GM19463 (cell line): ENCODE results near the gene SMTNL2.
A peak's percentile ranks its signal among the peaks of the same experiment; 100 is the strongest.

Source experiments
- ATAC-seq: cut with Tn5 transposase; IDR thresholded peaks from one replicate; pipeline ENCODE4 v1.9.1; 2021; ENCODE audit warnings: mild to moderate bottlenecking, moderate library complexity; ENCODE audit not compliant: unreplicated experiment

The SMTNL2 gene

GRCh38 chr17:4545217-4545951 is 38.9 kb upstream of the SMTNL2 start:
- no peak for ATAC-seq

DNA sequence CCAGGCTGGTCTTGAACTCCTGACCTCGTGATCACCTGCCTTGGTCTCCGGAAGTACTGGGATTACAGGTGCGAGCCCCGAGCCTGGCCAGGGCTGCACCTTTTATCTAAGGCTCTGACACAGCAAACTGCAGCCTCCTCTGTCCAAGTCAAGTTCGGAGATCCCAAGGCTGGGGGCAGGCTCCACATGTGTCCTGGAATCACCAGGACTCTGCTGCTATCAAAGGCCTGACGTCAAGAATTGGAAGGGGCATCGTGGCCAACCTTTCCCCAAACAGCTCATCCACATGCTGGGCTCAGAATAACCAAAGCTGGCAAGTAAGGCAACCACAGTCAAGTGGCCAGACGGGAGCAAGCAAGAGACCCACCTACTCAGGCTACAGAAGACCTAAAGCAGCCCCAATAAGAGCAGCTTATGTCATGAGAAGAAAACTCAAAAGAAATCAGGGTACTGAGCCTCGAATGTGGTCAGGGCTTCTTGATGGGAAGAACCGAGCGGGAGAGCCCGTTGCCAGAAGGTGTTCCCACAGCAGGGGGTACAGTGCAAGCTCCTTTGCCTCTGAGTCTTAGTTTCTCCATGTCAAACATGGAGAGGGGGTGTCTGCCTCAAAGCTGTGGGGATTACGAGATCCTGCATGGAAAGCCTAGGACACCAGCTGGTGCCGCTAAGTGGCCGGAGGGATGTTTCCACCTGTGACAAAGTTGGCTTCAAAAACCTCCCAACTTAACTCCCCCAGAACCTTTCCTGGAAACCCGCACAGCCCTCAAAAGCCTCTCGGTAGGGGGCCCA is 37.0 kb upstream of the SMTNL2 start:
- no peak for ATAC-seq

DNA sequence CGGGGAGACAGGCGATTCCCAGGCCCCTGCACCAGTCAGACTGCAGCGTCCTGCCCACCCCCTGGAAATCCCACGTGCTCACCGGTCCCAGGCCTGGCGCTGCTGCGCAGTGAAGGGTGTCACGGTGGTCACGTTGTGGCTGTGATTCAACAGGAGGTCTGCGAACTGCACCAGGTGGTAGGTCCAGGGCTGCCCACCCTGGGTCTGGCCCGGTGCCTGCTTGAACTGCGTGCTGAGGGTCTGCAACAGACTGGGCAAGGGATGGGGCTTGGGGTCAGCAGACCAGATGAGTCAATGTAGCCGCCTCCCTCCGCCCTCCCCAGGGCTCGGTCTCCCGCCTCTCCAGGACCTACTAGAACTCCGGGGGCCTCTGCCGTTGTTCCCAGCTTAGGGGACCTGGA is 36.3 kb upstream of the SMTNL2 start:
- no peak for ATAC-seq

- no peak for ATAC-seq
Measured at GRCh38 chr17:4548721-4549531, 35.4 kb upstream of the SMTNL2 start.

DNA sequence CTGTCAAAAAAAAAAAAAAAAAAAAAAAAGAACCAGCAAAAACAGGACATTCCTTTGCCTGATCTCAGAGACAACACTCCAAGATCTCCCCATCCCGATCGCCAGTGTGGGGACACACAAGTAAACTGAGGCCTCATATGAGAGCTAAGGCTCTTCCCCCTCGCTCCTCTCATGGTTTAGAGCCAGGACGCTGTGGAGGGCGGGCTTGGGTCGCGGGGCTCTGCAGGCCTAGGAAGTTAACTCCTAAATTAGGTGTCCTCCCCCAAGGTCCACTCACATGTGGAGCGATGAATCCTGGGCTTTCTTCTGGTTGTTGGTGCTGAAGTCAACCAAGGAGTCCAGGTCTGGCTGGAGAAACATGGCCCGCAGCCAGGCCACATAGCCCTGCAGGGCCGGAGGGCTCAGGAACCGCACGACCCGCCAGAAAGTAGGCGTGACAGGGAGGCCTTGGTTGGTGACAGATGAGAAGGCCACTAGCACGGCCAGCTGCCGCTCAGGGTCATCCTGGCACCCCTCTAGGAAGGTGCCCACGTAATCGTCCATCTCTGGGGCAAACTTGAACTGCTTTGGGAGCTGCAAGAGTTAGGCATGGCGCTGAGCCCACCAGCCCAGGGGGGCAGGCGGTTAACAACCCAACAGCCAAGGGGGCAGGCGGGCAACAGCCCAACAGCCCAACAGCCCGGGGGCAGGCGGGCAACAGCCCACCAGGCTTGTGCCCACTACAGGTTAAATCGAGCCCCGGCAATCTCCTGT is 34.4 kb upstream of the SMTNL2 start:
- ATAC-seq, result no peak

DNA sequence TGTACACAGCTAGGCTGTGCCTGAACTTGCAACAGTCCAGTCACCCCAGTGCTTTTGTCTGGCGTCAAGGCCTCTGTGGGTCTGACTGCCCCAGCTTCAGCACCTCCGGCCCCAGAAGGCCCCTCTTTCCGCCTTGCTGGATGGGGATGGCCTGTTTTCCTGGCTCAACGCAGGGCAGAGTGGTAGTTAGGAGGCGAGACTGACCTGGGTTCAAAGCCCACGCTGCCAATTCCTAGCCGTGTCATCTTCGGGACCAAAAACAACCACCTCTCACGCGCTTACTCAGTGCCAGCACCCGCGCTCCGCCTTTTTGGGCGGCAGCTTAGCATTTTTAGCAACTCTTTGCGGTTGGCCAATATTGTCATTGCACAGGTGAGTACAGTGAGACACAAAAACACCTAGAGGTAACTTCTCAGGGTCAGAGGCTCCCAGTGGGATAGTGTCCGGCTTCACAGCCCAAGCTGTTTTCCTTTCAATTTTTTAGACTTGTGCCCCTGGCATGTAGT is 33.7 kb upstream of the SMTNL2 start:
- ATAC-seq, result no peak

GRCh38 chr17:4551141-4551540 is 33.2 kb upstream of the SMTNL2 start:
- ATAC-seq, result no peak

DNA sequence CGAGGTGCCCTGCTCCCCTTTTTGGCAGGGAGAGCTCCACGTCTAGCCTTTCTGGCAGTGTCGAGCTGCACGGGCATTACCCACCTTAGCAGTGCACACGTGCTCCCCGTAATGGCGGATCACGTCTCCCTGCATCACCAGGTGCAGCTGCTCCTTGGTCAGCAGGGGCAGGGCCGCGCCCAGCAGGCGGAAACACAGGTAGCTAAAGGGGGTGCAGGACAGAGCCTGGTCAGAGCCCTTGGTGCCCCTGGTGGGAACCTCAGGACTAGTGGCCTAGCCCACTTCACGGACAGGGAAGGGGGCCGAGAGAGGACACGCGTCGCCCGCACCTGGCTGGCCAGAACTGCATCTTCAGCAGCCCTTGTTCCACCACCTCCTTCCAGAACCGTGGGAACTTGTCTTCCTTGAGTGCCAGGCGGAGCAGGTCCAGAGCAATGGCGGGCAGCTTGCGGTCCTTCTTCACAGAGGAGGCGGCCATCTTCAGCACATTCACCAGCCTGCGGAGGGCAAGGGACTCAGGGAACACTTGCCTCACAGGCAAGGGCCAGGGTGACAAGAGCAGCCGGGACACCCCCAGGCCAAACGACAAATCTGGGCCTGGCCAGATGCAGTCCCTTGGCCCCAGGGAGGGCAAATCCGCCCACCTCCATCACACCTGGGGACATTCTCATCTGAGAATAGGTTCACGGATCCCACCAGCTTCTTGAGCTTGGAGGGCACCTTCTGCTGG is 32.4 kb upstream of the SMTNL2 start:
- ATAC-seq, result no peak

GRCh38 chr17:4553669-4554068 is 30.7 kb upstream of the SMTNL2 start:
- no peak for ATAC-seq

DNA sequence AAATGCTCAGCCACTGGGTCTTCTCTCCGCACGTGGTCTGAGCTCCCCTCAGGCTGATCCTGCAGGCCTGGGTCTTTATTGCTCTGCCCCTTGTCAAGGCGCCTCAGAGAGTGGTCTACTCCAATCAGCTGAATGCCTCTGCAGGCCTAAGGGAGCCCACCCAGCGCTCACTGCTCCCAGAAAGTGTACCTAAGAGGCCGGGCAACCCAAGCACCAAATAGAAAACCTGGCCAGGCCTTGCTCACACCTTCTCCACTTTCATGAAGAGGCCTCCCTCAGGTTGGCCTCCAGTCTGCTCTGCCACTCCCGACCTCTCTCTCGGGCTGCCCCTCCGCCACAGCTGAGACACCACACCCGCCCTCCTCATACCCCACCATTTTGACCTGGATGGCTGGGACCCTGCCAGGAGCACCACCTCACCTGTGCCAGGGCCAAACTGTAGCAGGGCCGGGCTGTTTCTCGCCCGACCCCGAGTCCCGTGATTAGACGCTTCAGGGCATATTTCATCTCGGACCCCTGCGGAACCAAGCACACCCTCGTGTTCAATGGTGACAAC is 29.8 kb upstream of the SMTNL2 start:
- no peak for ATAC-seq

DNA sequence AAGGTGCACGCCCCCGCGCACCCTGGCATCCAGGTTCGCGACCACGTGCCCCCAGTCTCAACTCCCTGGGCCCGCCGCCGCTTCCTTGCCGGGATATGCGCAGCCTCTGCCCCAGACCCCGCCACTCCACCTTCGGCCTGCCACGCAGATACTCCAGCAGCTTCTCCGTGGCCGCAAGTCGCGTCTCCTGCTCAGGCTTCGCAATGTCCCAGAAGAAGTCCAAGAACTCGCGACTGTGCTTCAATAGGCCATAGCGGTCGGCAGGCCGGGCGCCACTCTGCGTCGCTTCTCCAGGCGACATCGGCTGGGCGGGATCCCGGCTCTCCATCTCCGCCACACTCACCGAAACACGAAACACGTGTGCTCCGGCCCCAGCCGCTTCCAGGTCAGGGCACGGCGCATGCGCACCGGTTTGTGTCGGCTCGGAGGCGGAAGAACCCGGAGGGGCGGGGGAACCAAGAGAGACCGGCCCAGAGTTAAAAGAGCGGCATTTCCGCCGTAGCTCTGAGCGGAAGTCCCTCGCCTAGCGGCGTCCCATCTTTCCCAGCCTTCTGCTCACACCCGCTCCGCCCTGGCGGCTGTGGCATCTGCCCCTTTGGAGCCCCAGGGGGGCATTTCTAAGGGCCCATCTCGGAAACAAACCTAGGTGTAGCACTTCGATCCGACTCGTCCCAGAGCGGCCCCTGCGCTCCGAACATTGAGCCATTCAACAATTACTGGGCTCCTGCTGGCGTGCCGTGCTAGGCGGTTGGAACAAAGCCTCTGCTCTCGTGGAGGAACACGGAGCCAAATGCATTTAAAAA is 29.1 kb upstream of the SMTNL2 start, which contains the start of gene MYBBP1A:
MYBBP1A (minus strand) TSS at position 388 of the 803 bp plus-strand sequence; CDS start at position 328, 60 bp downstream.
- peak; percentile 77 for ATAC-seq

GRCh38 chr17:4555873-4556759 is 28.2 kb upstream of the SMTNL2 start:
- no peak for ATAC-seq

DNA sequence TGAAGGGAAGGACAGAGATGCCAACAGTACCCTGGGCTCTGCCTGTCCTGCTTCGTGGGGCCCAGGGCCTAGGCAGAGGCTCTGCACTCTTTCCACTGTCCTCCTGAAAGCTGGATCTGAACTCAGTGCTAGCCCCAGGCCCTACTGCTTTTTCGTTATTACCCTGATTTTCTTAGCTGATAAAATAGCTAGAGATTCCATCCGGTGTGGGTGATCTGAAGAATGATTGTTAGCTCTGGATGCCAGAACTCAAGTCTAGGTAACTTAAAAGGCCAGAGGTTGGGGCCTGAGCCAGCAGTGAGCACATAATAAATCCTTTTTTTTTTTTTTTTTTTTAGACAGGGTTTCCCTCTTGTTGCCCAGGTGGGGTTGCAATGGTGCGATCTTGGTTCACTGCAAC is 27.3 kb upstream of the SMTNL2 start:
- no peak for ATAC-seq

GRCh38 chr17:4557626-4558346 is 26.5 kb upstream of the SMTNL2 start:
- ATAC-seq, result no peak

- ATAC-seq, result no peak
Measured at GRCh38 chr17:4558347-4558971, 25.9 kb upstream of the SMTNL2 start.

GRCh38 chr17:4559139-4559791 is 25.1 kb upstream of the SMTNL2 start:
- no peak for ATAC-seq
